ENCODE measurements around the gene MGAT4B. TPM values are rescaled to one million over a fixed set of nuclear protein-coding genes. Genes with fewer than 3 reads are reported as not detected.

Gene MGAT4B
- total and polyA plus RNA-seq, 4 donors: 42.0 to 156 (median 83.7) TPM

- Histone ChIP-seq H3K9me3 (ENCODE audit: control insufficient read depth in 4 of 4, low read length in 3 of 4) (no peaks in the 10 kb centered on the region), H3K4me3 (ENCODE audit: low read depth in 1 of 3, low read length in 3 of 3) (no peak overlapping the region), H3K9ac (ENCODE audit: low read depth in 1 of 2, low read length in 2 of 2) (no peak overlapping the region), H3K27me3 (ENCODE audit: control insufficient read depth in 4 of 4, insufficient read depth in 4 of 4, low read length in 3 of 4) (no peaks in the 10 kb centered on the region), H3K36me3 (ENCODE audit: control insufficient read depth in 4 of 4, insufficient read depth in 3 of 4, low read depth in 1 of 4, low read length in 3 of 4) (peaks cover 1 to 16% (median 13%) of the 10 kb centered on the region in 4 donors), H3K27ac (ENCODE audit: low read depth in 1 of 2, low read length in 2 of 2) (peak overlapping the region; percentile 4 to 63), H3K4me1 (ENCODE audit: control insufficient read depth in 4 of 4, insufficient read depth in 4 of 4, low read length in 3 of 4) (peaks cover 24 to 64% (median 57%) of the 10 kb centered on the region in 4 donors)
- 82% methylated on average over 13 of the region's 13 CpGs for WGBS
- TF ChIP-seq ATF3 (IDR thresholded peaks at IDR 0.05) (no peak), CTCF (IDR thresholded peaks at IDR 0.05; ENCODE audit: low read depth, low read length, missing input control) (no peak), RXRA (IDR thresholded peaks at IDR 0.05) (no peak), GABPA (IDR thresholded peaks at IDR 0.05 in 1 of 2, conservative IDR thresholded peaks at IDR 0.05 in 1 of 2) (no peak), JUND (IDR thresholded peaks at IDR 0.05) (peak in 1 of 2 donors; percentile 50), HNF4A (conservative IDR thresholded peaks at IDR 0.05) (no peak)
- DNase-seq (ENCODE audit: low spot score): no peak
Measured at GRCh38 chr5:179765400-179765799, 41.3 kb downstream of the MGAT4B start.

GRCh38 chr5:179764056-179764455 is 42.6 kb downstream of the MGAT4B start:
- 76% methylated on average over 8 of the region's 8 CpGs for WGBS
- no peak overlapping the region for H3K9ac ChIP-seq (ENCODE audit: low read depth in 1 of 2, low read length in 2 of 2)
- H3K36me3 ChIP-seq (ENCODE audit: control insufficient read depth in 4 of 4, insufficient read depth in 3 of 4, low read depth in 1 of 4, low read length in 3 of 4): peaks cover 0 to 12% (median 6%) of the 10 kb centered on the region in 4 donors
- no peak overlapping the region for H3K4me3 ChIP-seq (ENCODE audit: low read depth in 1 of 3, low read length in 3 of 3)
- no peaks in the 10 kb centered on the region for H3K9me3 ChIP-seq (ENCODE audit: control insufficient read depth in 4 of 4, low read length in 3 of 4)
- H3K27me3 ChIP-seq (ENCODE audit: control insufficient read depth in 4 of 4, insufficient read depth in 4 of 4, low read length in 3 of 4): no peaks in the 10 kb centered on the region
- no peak for DNase-seq (ENCODE audit: low spot score)
- no peak overlapping the region for H3K27ac ChIP-seq (ENCODE audit: low read depth in 1 of 2, low read length in 2 of 2)
- peaks cover 24 to 68% (median 59%) of the 10 kb centered on the region in 4 donors for H3K4me1 ChIP-seq (ENCODE audit: control insufficient read depth in 4 of 4, insufficient read depth in 4 of 4, low read length in 3 of 4)
- no peak for TF ChIP-seq CTCF (IDR thresholded peaks at IDR 0.05; ENCODE audit: low read depth, low read length, missing input control)
- TF ChIP-seq RAD21 (IDR thresholded peaks at IDR 0.05): no peak
- TF ChIP-seq RXRA (IDR thresholded peaks at IDR 0.05): no peak
- no peak for TF ChIP-seq NR2F2 (IDR thresholded peaks at IDR 0.05)
- TF ChIP-seq GABPA (IDR thresholded peaks at IDR 0.05 in 1 of 2, conservative IDR thresholded peaks at IDR 0.05 in 1 of 2): no peak
- TF ChIP-seq ATF3 (IDR thresholded peaks at IDR 0.05): no peak
- no peak for TF ChIP-seq HNF4G (IDR thresholded peaks at IDR 0.05)
- TF ChIP-seq EGR1 (IDR thresholded peaks at IDR 0.05; ENCODE audit: low read depth in 2 of 2): no peak
- TF ChIP-seq HNF4A (conservative IDR thresholded peaks at IDR 0.05): no peak
- TF ChIP-seq REST (IDR thresholded peaks at IDR 0.05): no peak
- TF ChIP-seq YY1 (IDR thresholded peaks at IDR 0.05): no peak
- no peak for TF ChIP-seq JUND (IDR thresholded peaks at IDR 0.05)
- TF ChIP-seq FOXA2 (IDR thresholded peaks at IDR 0.05): no peak
- no peak for TF ChIP-seq FOXA1 (IDR thresholded peaks at IDR 0.05)
- no peak for TF ChIP-seq SP1 (IDR thresholded peaks at IDR 0.05)
- no peak for TF ChIP-seq TAF1 (conservative IDR thresholded peaks at IDR 0.05)
- TF ChIP-seq MAX (IDR thresholded peaks at IDR 0.05): no peak
- TF ChIP-seq ZBTB33 (IDR thresholded peaks at IDR 0.05): no peak
